Gastrocnemius medialis (tissue), 4 donors: ENCODE measurements around the gene SLC9A7.

Source experiments
- CTCF ChIP-seq, 5 experiments: fragments of 450-650 bp in 3 of 5; fragments of 200-600 bp in 2 of 5; sonication (generic) in 2 of 5; IDR thresholded peaks in 4 of 5; conservative IDR thresholded peaks in 1 of 5; 1 replicate in 4 of 5; 2 replicates in 1 of 5; pipeline ENCODE4 v1.5.1; 2016 to 2019; ENCODE audit warnings: antibody characterized with exemption in 5 of 5, mild to moderate bottlenecking in 3 of 5, moderate library complexity in 3 of 5
- POLR2A ChIP-seq, 2 donors: fragments of 450-650 bp; IDR thresholded peaks; one replicate each; pipeline ENCODE4 v1.6.1; 2017; ENCODE audit warnings: antibody characterized with exemption in 2 of 2, mild to moderate bottlenecking in 2 of 2, moderate library complexity in 2 of 2

- TF ChIP-seq CTCF (IDR thresholded peaks at IDR 0.05 in 4 of 5, conservative IDR thresholded peaks at IDR 0.05 in 1 of 5) = no peak
- TF ChIP-seq POLR2A (IDR thresholded peaks at IDR 0.05) = no peak
Measured at GRCh38 chrX:46678232-46678631, 80.7 kb downstream of the SLC9A7 start.
